Retinal pigment epithelial cell (primary cell): ENCODE measurements around the gene ADARB2.

Source experiments
- DNase-seq: peaks from one replicate; pipeline ENCODE4 v3.0.0-alpha.2; 2010; ENCODE audit warnings: low read depth
- H3K4me3 ChIP-seq: 2 replicates; pipeline ENCODE4 v1.5.1; 2011; ENCODE audit warnings: mild to moderate bottlenecking, low read length, control low read depth, moderate library complexity
- TF ChIP-seq, protein P1 (sequence below): conservative IDR thresholded peaks from 2 replicates; pipeline ENCODE4 v1.5.1; 2011; ENCODE audit warnings: low read depth, low read length, control low read depth, inconsistent platforms

Gene ADARB2

DNA sequence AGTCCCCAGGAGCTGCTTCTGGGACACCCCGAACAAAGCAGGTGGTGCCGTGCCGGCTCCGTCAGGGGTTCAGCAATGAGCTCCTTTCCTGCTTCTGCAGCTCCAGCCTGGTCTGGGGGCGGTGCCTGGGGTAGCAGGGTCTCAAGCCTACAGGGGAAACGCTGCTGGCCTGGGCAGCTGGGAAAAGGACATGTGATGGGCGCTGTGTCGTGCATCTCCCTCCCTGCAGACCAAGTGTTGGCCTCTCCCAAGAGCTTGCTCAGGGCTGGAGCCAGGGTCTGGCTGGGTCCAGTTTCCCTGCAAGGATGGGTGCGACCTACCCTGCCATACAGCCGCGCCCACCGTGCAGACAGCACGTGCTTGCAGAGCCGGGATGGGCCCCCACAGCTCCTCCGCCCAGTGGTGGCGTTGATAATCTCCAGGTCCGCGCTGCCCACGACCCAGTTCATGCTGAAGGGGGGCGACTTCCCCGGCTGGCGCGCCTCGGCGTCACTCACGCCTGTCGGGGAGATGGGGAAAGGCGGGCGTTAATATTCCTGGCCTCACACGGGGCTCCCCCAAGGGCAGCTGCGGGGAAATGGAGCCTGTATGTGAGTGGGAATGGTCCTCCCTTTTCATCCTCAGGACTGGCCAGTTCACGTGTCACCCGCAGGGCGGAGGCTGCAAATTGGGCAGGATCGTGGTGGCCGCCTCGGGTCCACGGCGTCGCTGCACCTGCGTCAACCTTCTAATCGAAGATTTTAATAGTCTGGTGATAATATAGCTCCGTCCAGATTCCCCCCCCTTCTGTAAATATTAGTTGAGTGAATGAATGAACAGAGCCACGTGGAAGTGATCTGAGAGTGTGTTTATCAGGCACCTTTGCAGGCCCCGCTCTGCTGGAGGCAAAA, 552.5 kb downstream of the ADARB2 start:
- TF ChIP-seq, protein P1, sequence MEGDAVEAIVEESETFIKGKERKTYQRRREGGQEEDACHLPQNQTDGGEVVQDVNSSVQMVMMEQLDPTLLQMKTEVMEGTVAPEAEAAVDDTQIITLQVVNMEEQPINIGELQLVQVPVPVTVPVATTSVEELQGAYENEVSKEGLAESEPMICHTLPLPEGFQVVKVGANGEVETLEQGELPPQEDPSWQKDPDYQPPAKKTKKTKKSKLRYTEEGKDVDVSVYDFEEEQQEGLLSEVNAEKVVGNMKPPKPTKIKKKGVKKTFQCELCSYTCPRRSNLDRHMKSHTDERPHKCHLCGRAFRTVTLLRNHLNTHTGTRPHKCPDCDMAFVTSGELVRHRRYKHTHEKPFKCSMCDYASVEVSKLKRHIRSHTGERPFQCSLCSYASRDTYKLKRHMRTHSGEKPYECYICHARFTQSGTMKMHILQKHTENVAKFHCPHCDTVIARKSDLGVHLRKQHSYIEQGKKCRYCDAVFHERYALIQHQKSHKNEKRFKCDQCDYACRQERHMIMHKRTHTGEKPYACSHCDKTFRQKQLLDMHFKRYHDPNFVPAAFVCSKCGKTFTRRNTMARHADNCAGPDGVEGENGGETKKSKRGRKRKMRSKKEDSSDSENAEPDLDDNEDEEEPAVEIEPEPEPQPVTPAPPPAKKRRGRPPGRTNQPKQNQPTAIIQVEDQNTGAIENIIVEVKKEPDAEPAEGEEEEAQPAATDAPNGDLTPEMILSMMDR = no peak
- H3K4me3 ChIP-seq = no peak overlapping the region
- no peak for DNase-seq

DNA sequence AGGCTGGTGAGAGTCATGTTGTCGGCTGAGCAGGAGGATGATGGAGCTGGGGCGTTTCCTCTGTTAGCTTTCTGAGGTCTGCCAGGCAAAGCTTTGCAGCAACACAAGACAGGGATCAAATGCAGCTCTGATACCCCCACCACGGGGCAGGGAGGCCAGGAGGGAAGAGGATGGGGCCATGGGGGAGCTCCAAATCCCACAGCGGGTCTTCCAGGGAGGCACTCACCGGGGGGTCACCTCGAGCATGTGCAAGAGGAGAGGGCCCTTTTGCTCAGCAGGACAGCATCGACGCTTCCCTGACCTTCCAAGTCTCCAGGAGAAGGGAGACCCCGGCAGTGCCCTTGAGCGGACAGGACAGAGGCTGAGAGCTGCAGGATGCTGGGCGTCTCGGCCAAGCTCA, 553.6 kb downstream of the ADARB2 start:
- TF ChIP-seq, protein P1 = no peak
- H3K4me3 ChIP-seq = no peak overlapping the region
- no peak for DNase-seq

DNA sequence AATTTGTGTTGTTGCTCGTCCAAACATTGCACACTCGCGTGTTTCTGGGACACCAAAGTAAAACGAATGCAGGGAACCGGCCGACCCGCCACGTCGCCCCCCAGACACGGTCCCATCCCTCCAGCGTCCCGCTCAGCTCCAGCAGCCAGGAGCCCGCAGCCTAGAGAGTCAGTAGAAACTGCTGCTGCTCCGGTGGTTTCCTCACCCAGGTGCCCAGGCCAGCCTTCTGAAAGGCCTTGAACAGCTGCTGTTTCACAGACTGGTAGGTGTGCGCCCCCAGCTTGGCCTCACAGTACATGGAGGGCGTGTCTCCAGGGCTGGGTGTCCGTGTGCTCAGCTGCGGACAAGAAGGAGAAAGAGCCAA, 554.3 kb downstream of the ADARB2 start:
- DNase-seq = no peak
- TF ChIP-seq, protein P1 = no peak
- H3K4me3 ChIP-seq = no peak overlapping the region

DNA sequence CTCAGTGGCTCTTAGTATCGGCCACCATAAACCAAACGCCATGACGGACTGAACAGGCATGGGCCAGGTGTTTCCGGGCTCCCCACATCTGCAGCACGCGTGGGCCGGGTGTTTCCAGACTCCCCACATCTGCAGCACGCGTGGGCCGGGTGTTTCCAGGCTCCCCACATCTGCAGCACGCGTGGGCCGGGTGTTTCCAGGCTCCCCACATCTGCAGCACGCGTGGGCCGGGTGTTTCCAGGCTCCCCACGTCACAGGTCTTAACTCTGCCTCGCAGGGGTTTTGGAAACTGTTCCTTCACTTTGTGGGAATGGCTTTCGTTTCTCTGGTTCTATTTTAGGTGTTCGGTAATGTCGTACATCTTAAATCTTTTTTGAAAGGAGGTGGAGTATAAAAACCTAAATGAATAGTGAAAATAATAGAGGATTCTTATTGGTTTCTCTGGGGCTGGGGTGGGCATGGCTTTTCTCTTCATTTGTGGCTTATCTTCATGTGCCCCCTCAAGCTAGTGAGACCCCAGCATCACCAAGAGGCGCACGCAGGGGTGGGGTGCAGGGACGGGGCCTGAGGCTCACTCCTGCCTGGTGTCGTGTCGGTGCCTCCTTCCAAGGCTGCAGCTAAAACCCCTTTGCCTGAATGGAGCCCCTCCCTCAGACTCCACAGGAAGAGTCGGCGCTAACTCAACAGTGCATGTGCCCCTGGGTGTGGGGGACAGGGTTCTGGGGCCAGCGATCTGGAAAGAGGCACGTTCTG, 554.9 kb downstream of the ADARB2 start:
- no peak for DNase-seq
- no peak overlapping the region for H3K4me3 ChIP-seq
- TF ChIP-seq, protein P1 = no peak

DNA sequence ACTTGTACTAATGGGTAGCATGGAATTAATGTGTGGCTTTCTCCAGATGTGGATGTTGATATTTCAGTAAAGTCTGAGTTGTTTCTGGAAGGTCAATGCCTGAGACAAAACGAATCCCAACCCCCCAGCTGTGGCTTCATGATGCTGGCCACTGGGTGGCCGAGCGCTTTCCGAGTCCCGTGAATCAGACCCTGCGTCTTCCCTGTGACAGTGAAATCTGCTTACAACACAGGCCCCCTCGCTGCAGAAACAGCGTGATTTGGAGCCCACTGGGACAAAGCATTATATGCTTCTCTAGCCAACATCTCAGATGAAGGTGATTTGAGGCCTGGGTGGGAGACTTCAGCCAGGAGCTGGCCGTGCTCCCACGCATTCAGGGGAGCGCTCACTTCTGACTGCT, 556.5 kb downstream of the ADARB2 start:
- TF ChIP-seq, protein P1 = no peak
- no peak overlapping the region for H3K4me3 ChIP-seq
- no peak for DNase-seq

DNA sequence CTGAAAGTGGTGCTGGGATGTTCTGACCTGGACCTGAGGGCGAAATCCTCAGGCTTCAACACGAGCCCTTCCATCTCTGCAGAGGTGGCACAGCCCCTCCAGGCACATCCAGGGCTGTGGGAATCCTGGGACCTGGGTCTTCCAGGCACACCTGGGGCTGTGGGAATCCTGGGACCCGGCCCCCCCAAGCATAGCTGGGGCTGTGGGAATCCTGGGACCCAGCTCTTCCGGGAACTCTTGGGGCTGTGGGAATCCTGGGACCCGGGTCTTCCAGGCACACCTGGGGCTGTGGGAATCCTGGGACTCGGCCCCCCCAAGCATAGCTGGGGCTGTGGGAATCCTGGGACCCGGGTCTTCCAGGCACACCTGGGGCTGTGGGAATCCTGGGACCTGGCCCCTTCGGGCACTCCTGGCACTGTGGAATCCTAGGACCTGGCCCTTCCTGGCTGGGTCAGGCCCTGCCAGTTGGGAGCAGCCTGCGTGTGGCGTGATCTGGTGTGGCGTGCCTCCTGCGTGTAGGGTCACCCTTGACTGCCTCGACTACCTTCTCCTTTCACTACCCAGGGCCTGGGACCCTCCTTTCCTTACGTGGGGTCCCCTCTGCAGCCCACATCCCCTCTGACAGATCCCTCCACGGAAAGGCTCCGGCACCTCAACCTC, 557.1 kb downstream of the ADARB2 start:
- no peak overlapping the region for H3K4me3 ChIP-seq
- DNase-seq = no peak
- TF ChIP-seq, protein P1 = no peak
